Muscle of arm (tissue), 12 donors: Measurements from ENCODE around the gene GRID2. TPM values are rescaled to one million over a fixed set of nuclear protein-coding genes. Genes with fewer than 3 reads are reported as not detected.
"Not testable (repeated sequence)": the region's sequence is repeated elsewhere in the genome, so short reads cannot be mapped to it uniquely, and the experiment has no call there.

Source experiments
- DNase-seq: peaks from one replicate; pipeline ENCODE4 v3.0.0-alpha.2; 2013
- polyA plus RNA-seq, 12 donors: library from polyadenylated mRNA; unstranded; fragments of 120-200 nt; gene quantifications; one replicate each; pipeline ENCODE4 v1.2.1, GENCODE V29; 2013; ENCODE audit not compliant: insufficient read length in 12 of 12

Gene GRID2
- polyA plus RNA-seq, 12 donors, result 0.21 to 1.6 (median 0.53) TPM; not detected in 2

- DNase-seq, result no peak
Measured at GRCh38 chr4:93671093-93671492, 1367.3 kb downstream of the GRID2 start.

DNA sequence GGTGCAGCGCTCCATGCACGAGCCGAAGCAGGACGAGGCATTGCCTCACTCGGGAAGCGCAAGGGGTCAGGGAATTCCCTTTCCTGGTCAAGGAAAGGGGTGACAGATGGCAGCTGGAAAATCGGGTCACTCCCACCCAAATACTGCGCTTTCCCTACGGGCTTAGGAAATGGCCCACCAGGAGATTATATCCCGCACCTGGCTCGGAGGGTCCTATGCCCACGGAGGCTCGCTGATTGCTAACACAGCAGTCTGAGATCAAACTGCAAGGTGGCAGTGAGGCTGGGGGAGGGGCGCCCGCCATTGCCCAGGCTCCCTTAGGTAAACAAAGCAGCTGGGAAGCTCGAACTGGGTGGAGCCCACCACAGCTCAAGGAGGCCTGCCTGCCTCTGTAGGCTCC is 1373.2 kb downstream of the GRID2 start:
- not testable (repeated sequence) for DNase-seq

DNA sequence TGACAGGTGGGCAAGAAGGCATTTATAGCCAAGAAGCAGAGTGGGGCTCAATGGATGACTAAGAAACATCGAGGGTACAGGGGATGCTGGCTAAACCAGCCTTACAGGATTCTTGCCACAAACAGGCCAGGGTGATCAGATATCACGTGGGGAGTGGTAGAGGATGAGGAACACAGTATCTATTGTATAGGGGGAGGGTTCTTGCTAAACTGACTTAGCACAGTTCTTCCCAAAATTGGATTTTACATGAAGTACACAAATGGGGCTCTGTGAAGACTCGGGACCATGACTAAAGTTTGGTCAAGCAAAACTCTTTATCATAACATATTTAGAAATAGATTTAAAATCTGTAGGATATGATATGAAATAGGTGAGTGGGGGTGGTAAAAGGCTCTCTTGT is 1380.8 kb downstream of the GRID2 start:
- DNase-seq, result no peak

- no peak for DNase-seq
Measured at GRCh38 chr4:93687304-93687703, 1383.5 kb downstream of the GRID2 start.

- no peak for DNase-seq
Measured at GRCh38 chr4:93688978-93689377, 1385.2 kb downstream of the GRID2 start.

- DNase-seq, result no peak
Measured at GRCh38 chr4:93693141-93693540, 1389.4 kb downstream of the GRID2 start.

- DNase-seq, result no peak
Measured at GRCh38 chr4:93698686-93699085, 1394.9 kb downstream of the GRID2 start.

GRCh38 chr4:93700571-93700970 is 1396.8 kb downstream of the GRID2 start:
- DNase-seq, result no peak

DNA sequence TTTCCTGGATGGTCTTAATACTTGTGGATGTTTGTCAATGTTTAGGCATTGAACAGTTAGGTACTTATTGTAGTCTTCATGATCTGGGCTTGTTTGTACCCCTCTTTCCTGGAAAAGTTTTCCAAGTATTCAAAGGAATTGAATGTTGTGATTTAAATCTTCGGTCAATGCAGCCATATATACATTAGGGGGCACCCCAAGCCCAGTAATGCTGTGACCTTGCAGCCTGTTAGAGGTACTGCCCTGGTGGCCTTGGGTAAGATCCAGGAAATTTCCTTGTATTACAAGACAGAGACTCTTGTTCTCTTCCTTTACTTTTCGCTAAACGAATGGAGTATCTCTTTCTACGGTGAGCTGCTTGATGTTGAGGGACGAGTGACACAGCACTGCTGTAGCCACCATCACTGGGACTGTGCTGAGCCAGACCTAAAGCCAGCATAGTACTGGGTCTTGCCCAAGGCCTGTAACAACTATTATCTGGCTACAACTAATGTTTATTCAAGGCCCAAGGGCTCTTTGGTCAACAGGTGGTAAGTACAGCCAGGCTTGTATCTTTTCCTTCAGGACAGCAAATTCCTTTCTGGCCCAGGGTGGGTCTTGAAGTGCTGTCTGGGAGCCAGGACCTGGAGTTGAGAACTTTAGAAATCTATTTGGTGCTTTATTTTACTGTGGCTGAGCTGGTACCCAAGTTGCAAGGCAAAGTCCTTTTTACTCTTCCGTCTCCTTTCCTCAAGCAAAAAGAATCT is 1406.5 kb downstream of the GRID2 start:
- DNase-seq, result no peak

GRCh38 chr4:93710847-93711430 is 1407.2 kb downstream of the GRID2 start:
- no peak for DNase-seq

- DNase-seq, result no peak
Measured at GRCh38 chr4:93718233-93718632, 1414.5 kb downstream of the GRID2 start.

DNA sequence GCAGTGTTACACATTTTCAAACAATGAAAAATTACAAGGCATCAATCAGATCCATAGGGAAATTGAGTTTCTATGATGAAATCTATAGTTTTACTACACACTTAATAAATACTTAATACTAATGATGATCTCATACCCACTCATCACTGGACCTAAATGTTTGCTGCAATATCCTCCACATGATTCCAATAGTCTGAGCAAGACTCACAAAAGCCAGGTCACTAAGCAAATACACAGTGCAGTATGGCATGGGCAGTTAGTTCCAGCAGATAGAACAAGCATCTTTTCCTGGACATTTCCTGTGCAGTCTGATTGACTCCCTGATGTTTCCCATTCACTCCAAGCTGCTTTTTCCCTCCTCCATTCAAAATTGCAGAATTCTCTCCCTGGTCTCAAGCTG is 1415.8 kb downstream of the GRID2 start:
- DNase-seq, result no peak

DNA sequence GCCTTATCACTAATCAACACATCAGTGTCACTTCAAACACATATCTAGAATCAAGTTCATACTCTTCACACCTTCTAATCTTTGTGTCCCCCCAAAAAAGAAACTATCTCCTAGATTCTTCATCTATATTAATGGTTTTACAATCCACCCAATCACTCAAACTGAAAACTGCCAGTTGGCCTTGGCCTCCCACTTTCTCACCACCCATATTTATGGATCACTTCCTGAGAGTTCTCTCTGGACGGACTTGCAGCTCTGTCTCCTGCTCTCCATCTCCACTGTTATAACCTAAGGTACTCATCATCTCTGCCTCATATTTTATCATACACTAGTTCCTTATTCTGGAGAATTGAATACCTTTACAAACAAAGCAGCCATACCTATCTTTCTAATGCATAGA is 1418.7 kb downstream of the GRID2 start:
- DNase-seq, result no peak

GRCh38 chr4:93730251-93730650 is 1426.5 kb downstream of the GRID2 start:
- no peak for DNase-seq

GRCh38 chr4:93730760-93731159 is 1427.0 kb downstream of the GRID2 start:
- DNase-seq, result no peak

DNA sequence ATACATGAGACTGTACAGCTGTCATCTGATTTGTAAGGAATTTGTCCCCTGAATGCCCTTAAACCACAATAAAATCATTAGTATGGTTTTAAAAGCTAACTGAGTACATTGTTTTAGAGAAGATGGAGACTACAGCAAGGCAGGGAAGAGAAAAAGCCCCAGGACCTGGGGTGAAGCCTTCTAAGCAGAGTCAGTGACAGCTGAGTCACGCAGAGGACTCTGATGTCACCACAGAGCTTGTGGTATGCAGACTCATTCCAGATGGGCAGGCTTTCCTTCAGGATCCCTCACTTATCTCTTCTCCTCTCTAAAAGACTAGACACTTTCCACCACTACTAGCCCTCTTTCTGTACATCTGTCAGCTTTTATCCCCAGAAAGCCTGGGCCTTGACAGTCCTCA is 1427.7 kb downstream of the GRID2 start:
- DNase-seq, result no peak

DNA sequence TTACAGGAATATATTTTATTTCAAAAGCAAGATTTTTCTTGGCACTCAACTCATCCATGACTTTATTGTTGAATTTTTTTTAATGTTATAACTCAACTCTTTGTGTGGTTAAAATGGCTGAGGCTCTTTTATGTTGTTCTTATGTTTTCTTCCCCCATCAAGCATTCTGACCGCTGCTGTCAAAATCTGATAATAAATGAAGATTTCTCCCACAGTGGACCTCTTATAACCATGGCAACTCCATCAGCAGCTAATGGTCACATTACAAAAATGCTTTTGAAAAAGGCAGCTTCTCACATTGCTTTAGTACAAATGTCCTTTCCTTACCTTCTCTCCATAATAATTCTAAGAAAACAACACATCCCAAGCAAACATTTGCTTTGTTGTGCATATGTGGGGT is 1428.7 kb downstream of the GRID2 start:
- no peak for DNase-seq

- no peak for DNase-seq
Measured at GRCh38 chr4:93740890-93741289, 1437.1 kb downstream of the GRID2 start.

GRCh38 chr4:93743022-93743421 is 1439.3 kb downstream of the GRID2 start:
- DNase-seq, result no peak

- no peak for DNase-seq
Measured at GRCh38 chr4:93743635-93744034, 1439.9 kb downstream of the GRID2 start.

DNA sequence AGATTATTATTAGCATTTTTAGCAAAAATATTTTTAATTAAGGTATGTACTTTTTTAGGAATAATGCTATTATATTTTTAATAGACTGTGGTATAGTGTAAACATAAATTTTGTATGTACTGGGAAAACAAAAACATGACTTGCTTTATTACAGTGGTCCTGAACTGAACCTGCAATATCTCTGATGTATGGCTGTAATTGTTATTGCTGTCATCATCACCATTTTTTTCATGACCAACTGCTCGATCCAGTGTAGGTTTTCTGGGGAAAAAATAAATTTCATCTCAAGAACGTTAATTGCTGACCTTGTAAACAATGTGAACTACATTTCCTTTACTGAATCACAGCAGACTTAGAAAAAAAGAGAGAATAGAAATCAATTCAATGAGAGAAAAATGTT is 1441.2 kb downstream of the GRID2 start:
- DNase-seq, result no peak

- no peak for DNase-seq
Measured at GRCh38 chr4:93746031-93746430, 1442.3 kb downstream of the GRID2 start.

DNA sequence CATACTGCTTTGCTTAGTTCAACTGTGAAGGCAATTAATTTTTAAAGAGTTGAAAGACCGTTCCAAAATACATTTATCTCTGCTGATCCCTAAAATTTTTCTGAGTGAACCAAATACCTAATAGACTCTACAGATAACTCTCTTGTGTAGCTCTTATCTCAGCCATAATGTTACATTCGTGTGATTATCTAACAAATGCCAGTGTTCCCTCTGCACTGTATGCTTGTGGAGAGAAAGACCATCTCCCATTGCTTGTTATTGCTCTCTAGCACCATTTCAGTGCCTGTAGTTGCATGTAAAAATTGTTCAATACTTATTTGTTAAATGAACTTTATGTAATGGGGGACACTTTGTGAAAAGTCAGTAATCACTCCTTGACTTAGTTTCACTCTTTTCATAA is 1443.5 kb downstream of the GRID2 start:
- DNase-seq, result no peak
